K562 (cell line): ENCODE data around the gene ZNF276. TPM values are rescaled to one million over a fixed set of nuclear protein-coding genes. Genes with fewer than 3 reads are reported as not detected.
A peak's percentile ranks its signal among the peaks of the same experiment; 100 is the strongest.

Experiments used
- ATAC-seq: fragments of 200-7000 bp; cut with Tn5 transposase; 3 replicates; pipeline ENCODE4 v1.9.1; 2020; ENCODE audit warnings: moderate library complexity
- BruUV-seq: library from RNA; stranded (reverse); fragments of 400-500 nt; replicated peaks from 2 replicates; lab custom pipeline; 2021; lab: Mats Ljungman, UMichigan
- CTCF ChIA-PET: fragments of 300-600 bp; formaldehyde crosslinking; extraction: SDS; loops from one replicate; lab custom pipeline; 2021; ENCODE audit warnings: low intra/inter-chr PET ratio; lab: Yijun Ruan, JAX
- POLR2A ChIA-PET: fragments of 300-600, 350-650 bp; sonication (Branson Sonifier 250); formaldehyde crosslinking; extraction: SDS; loops from one replicate; lab custom pipeline; 2021; ENCODE audit warnings: antibody characterized with exemption, inconsistent platforms; lab: Yijun Ruan, JAX
- DNase-seq, 4 experiments: peaks; one replicate each; pipeline versions ENCODE4 v3.0.0 to v3.0.0-alpha.2; 2011 to 2018; ENCODE audit warnings: low spot score in 3 of 4, mixed read lengths in 3 of 4; ENCODE audit errors: extremely low read depth in 1 of 4
- FAIRE-seq: peaks from 2 replicates; lab custom pipeline; 2011; peaks lifted over from hg19 to GRCh38; lab: Jason Lieb, UNC
- H2AFZ ChIP-seq: 2 replicates; pipeline ENCODE4 v1.6.0; 2011; ENCODE audit warnings: low read depth, low read length, control low read depth, inconsistent platforms
- H3K27ac ChIP-seq: fragments of 200-600 bp; 3 replicates; pipeline ENCODE4 v1.8.0; 2011; ENCODE audit warnings: low read depth, mild to moderate bottlenecking, control low read depth, inconsistent platforms, low read length, moderate library complexity, mixed read lengths; ENCODE audit errors: extremely low read depth
- H3K27me3 ChIP-seq, 2 experiments: fragments of 300-600 bp in 1 of 2; 2 replicates in 1 of 2; 3 replicates in 1 of 2; pipeline versions ENCODE4 v1.6.0 to v1.8.0; 2011; ENCODE audit warnings: inconsistent platforms in 2 of 2, low read length in 2 of 2, mild to moderate bottlenecking in 1 of 2, mixed read lengths in 1 of 2, moderate library complexity in 1 of 2; ENCODE audit not compliant: control insufficient read depth in 2 of 2, insufficient read depth in 2 of 2
- H3K36me3 ChIP-seq: fragments of 300-600 bp; 3 replicates; pipeline ENCODE4 v1.8.0; 2011; ENCODE audit warnings: mild to moderate bottlenecking, low read length, inconsistent platforms; ENCODE audit not compliant: control insufficient read depth, insufficient read depth
- H3K4me1 ChIP-seq, 2 experiments: fragments of 200-600 bp in 1 of 2; replicated peaks in 1 of 2; 2 replicates in 1 of 2; 3 replicates in 1 of 2; pipeline versions ENCODE4 v1.5.1 to v1.8.0; 2011; ENCODE audit warnings: inconsistent platforms in 2 of 2, low read length in 2 of 2, mild to moderate bottlenecking in 1 of 2, mixed read lengths in 1 of 2, moderate library complexity in 1 of 2; ENCODE audit not compliant: control insufficient read depth in 2 of 2, insufficient read depth in 2 of 2
- H3K4me2 ChIP-seq: 2 replicates; pipeline ENCODE4 v1.6.1; 2011; ENCODE audit warnings: low read length, control low read depth, inconsistent platforms, mixed read lengths; ENCODE audit not compliant: insufficient read depth
- H3K4me3 ChIP-seq: fragments of 200-600 bp; sonication (generic), shearing (Covaris generic); 2 replicates; pipeline ENCODE4 v1.5.1; 2016; ENCODE audit warnings: control low read depth, inconsistent platforms
- H3K79me2 ChIP-seq: fragments of 200-600 bp; 3 replicates; pipeline ENCODE4 v1.8.0; 2011; ENCODE audit warnings: low read length, inconsistent platforms; ENCODE audit not compliant: control insufficient read depth, insufficient read depth
- H3K9ac ChIP-seq, 2 experiments: 2 replicates each; pipeline versions ENCODE4 v1.6.0 to v1.6.1; 2011; ENCODE audit warnings: low read depth in 2 of 2, low read length in 2 of 2, control low read depth in 1 of 2, inconsistent platforms in 1 of 2, mild to moderate bottlenecking in 1 of 2, mixed read lengths in 1 of 2; ENCODE audit not compliant: insufficient read depth in 1 of 2
- H3K9me1 ChIP-seq: one replicate; pipeline ENCODE4 v1.6.0; 2011; ENCODE audit warnings: inconsistent platforms, mild to moderate bottlenecking, low read length, moderate library complexity; ENCODE audit not compliant: control insufficient read depth, insufficient read depth
- H3K9me3 ChIP-seq: replicated peaks from 2 replicates; pipeline ENCODE4 v1.5.1; 2011; ENCODE audit warnings: low read depth, low read length, inconsistent platforms; ENCODE audit not compliant: control insufficient read depth, insufficient read depth
- H4K20me1 ChIP-seq: replicated peaks from 2 replicates; pipeline ENCODE4 v1.6.1; 2011; ENCODE audit warnings: low read length, inconsistent platforms, mixed read lengths; ENCODE audit not compliant: control insufficient read depth, insufficient read depth
- DDX20 ChIP-seq: fragments of 450-650 bp; IDR thresholded peaks from 2 replicates; pipeline ENCODE4 v1.6.1; 2016; ENCODE audit warnings: missing genetic modification characterization, low read depth, mild to moderate bottlenecking, missing compliant biosample characterization, moderate library complexity
- FOXP1 ChIP-seq: sonication (generic); formaldehyde crosslinking; IDR thresholded peaks from 2 replicates; pipeline ENCODE4 v1.8.0; 2022; ENCODE audit warnings: mild to moderate bottlenecking, missing genetic modification reagents
- HINFP ChIP-seq: fragments of 450-650 bp; conservative IDR thresholded peaks from 2 replicates; pipeline ENCODE4 v1.6.1; 2016; ENCODE audit warnings: missing genetic modification characterization, low read depth, mild to moderate bottlenecking, control low read depth, missing compliant biosample characterization
- HIVEP1 ChIP-seq: fragments of 250-450 bp; sonication (Bioruptor Pico); IDR thresholded peaks from 2 replicates; pipeline ENCODE4 v1.4.0; 2020; ENCODE audit warnings: mild to moderate bottlenecking
- MCM7 ChIP-seq, 2 experiments: fragments of 450-650 bp; IDR thresholded peaks; 2 replicates each; pipeline ENCODE4 v1.6.1; 2016 to 2018
- NFIX ChIP-seq: fragments of 250-450 bp; sonication (Bioruptor Pico); IDR thresholded peaks from 2 replicates; pipeline ENCODE4 v1.4.0; 2020; ENCODE audit warnings: low read depth, mild to moderate bottlenecking, moderate library complexity
- POLR2A ChIP-seq: fragments of 450-650 bp; conservative IDR thresholded peaks from 2 replicates; pipeline ENCODE4 v1.6.1; 2016
- POLR2G ChIP-seq: fragments of 200-400 bp; formaldehyde crosslinking; IDR thresholded peaks from 2 replicates; pipeline ENCODE4 v1.6.1; 2017; ENCODE audit warnings: low read depth, mild to moderate bottlenecking, antibody characterized with exemption, low read length, moderate library complexity
- RBFOX2 ChIP-seq: fragments of 200-400 bp; formaldehyde crosslinking; IDR thresholded peaks from 2 replicates; pipeline ENCODE4 v1.6.1; 2017; ENCODE audit warnings: low read depth, mild to moderate bottlenecking, low read length, moderate library complexity
- RBM15 ChIP-seq: fragments of 200-400 bp; formaldehyde crosslinking; IDR thresholded peaks from 2 replicates; pipeline ENCODE4 v1.6.1; 2018; ENCODE audit warnings: mild to moderate bottlenecking, low read length, moderate library complexity; ENCODE audit not compliant: insufficient read depth
- RBM25 ChIP-seq: fragments of 200-400 bp; formaldehyde crosslinking; IDR thresholded peaks from 2 replicates; pipeline ENCODE4 v1.6.1; 2018; ENCODE audit warnings: low read length, low read depth, moderate library complexity; ENCODE audit not compliant: severe bottlenecking
- SP2 ChIP-seq: IDR thresholded peaks from 2 replicates; pipeline ENCODE4 v1.6.1; 2011; ENCODE audit warnings: mild to moderate bottlenecking, low read depth, low read length, moderate library complexity; ENCODE audit not compliant: poor library complexity, severe bottlenecking; ENCODE audit errors: extremely low read depth
- ZBTB8A ChIP-seq: fragments of 450-650 bp; IDR thresholded peaks from 2 replicates; pipeline ENCODE4 v1.6.1; 2018; ENCODE audit warnings: mild to moderate bottlenecking, moderate library complexity; ENCODE audit not compliant: partially characterized antibody
- ZFX ChIP-seq: sonication (generic); formaldehyde crosslinking; IDR thresholded peaks from 2 replicates; pipeline ENCODE4 v1.8.0; 2022; ENCODE audit warnings: mild to moderate bottlenecking, missing genetic modification reagents, moderate library complexity
- ZNF232 ChIP-seq: sonication (generic); formaldehyde crosslinking; IDR thresholded peaks from 2 replicates; pipeline ENCODE4 v1.8.0; 2022; ENCODE audit warnings: mild to moderate bottlenecking, missing genetic modification reagents
- ZNF696 ChIP-seq: fragments of 250-450 bp; sonication (Bioruptor Pico); conservative IDR thresholded peaks from 2 replicates; pipeline ENCODE4 v1.4.0; 2020; ENCODE audit warnings: mild to moderate bottlenecking, moderate library complexity
- WGBS: fragments of 100-300 bp; shearing (Covaris generic); methylation state at CpG from one replicate; pipeline ENCODE4 v1.1.6; 2016; ENCODE audit warnings: low coverage, mixed read lengths; ENCODE audit not compliant: insufficient coverage; ENCODE audit errors: missing lambda C conversion rate; 5-methylcytosine and 5-hydroxymethylcytosine counted together
- in situ Hi-C: fragments of 300-500 bp; cut with MboI; formaldehyde crosslinking; loops from 4 replicates; pipeline ENCODE4 v1.15.0; 2018; ENCODE audit warnings: inconsistent platforms, mixed read lengths
- intact Hi-C: fragments of 100-400 bp; cut with micrococcal nuclease; formaldehyde crosslinking; loops from 2 replicates; pipeline ENCODE4 v1.14.2; 2022
- polyA plus RNA-seq, 8 experiments: library from polyadenylated mRNA; depleted of rRNA in 4 of 8; stranded (reverse) in 5 of 8; unstranded in 3 of 8; fragments of >200 nt; fragmentation: Nextera tagmentation in 2 of 8; fragmentation: Illumina TruSeq in 1 of 8; extraction: Ambion mirVana in 2 of 8; extraction: Trizol in 1 of 8; gene quantifications; 2 replicates each; pipeline versions ENCODE4 v1.2.1 to v1.2.3, GENCODE V29; 2011 to 2014; ENCODE audit warnings: inconsistent platforms in 1 of 8, missing spikeins in 1 of 8
- total RNA-seq, 7 experiments: library from RNA; depleted of rRNA in 6 of 7; stranded (reverse); fragments of >200 nt in 6 of 7; fragmentation: Illumina TruSeq in 2 of 7; extraction: Trizol in 2 of 7; gene quantifications; 2 replicates each; pipeline versions ENCODE4 v1.2.1 to v1.2.3, GENCODE V29; 2011 to 2021; ENCODE audit warnings: low replicate concordance in 1 of 7

The ZNF276 gene
- total and polyA plus RNA-seq, 9 of the 15 experiments (the other 6 are each of a cell fraction or from before 2014, with no cell fraction given) = 0.49 to 43.9 (median 15.8) TPM

GRCh38 chr16:89723279-89724250, 2.2 kb downstream of the ZNF276 start (continued):
- TF ChIP-seq NFIX (CRISPR knock-in tag) (0 out of 2 replicates have a peak, but pooled peaks have one; percentile 38), MCM7 (IDR thresholded peaks at IDR 0.05) (no peak), ZBTB8A (no peak), DDX20 (tag) (no peak), ZNF696 (CRISPR knock-in tag) (no peak), SP2 (no peak), POLR2G (peak; percentile 75)

- BruUV-seq = no TSS peak
- no peaks in the 10 kb centered on the region for H3K27me3 ChIP-seq
- H3K36me3 ChIP-seq = peaks cover 93% of the 10 kb centered on the region
- H2AFZ ChIP-seq = no peak overlapping the region
- peaks cover 31% of the 10 kb centered on the region for H3K79me2 ChIP-seq
- 91% methylated on average over 17 of the region's 17 CpGs for WGBS
- POLR2A ChIA-PET = interaction anchor here (0.8 to 4.8 kb wide), 2 partner anchors 12 to 18 kb away, joined by 4 to 37 read pairs; no protein-coding TSS in a partner anchor
- H3K4me3 ChIP-seq = no peak overlapping the region
- peaks cover 15% of the 10 kb centered on the region for H4K20me1 ChIP-seq
- CTCF ChIA-PET = no interaction called here
- intact Hi-C loops (no loop called here), in situ Hi-C loops (no loop called here)
- no peak overlapping the region for H3K27ac ChIP-seq
- no peak overlapping the region for H3K4me2 ChIP-seq
- no peak for DNase-seq
- H3K4me1 ChIP-seq = peaks cover 6 to 28% of the 10 kb centered on the region in 2 experiments; a peak in 4 of 5 replicates
- peak; percentile 3; the same call in 1 of the 3 replicates for ATAC-seq
- FAIRE-seq = no peak
- no peaks in the 10 kb centered on the region for H3K9me3 ChIP-seq
- H3K9me1 ChIP-seq = peaks cover 8% of the 10 kb centered on the region
- no peak overlapping the region for H3K9ac ChIP-seq
- peak; percentile 43; the same call in 1 of the 2 replicates for TF ChIP-seq RBFOX2
- TF ChIP-seq ZFX = no peak
- no peak for TF ChIP-seq RBM15
- TF ChIP-seq FOXP1 (CRISPR knock-in tag) = no peak
- no peak for TF ChIP-seq HIVEP1 (CRISPR knock-in tag)
- TF ChIP-seq ZNF232 (CRISPR knock-in tag) = no peak
- TF ChIP-seq POLR2A = 0 out of 2 replicates have a peak, but pooled peaks have one; percentile 1
- TF ChIP-seq HINFP (tag) = no peak
- no peak for TF ChIP-seq RBM25
These were observed 6.2 kb downstream of the ZNF276 start for GRCh38 chr16:89727406-89728120.
